Measurements from ENCODE around the gene CACNA1D.

GRCh38 chr3:53675022-53675697 is 180.7 kb downstream of the CACNA1D start:
- TF ChIP-seq EZH2 (IDR thresholded peaks at IDR 0.05; ENCODE audit: borderline replicate concordance) (no peak), CTCF (IDR thresholded peaks at IDR 0.05; ENCODE audit: poor library complexity) (no peak)
